A549 (cell line): ENCODE measurements around the gene CFAP119. TPM values are rescaled to one million over a fixed set of nuclear protein-coding genes. Genes with fewer than 3 reads are reported as not detected.

Experiments
- BCL3 ChIP-seq: fragments of >200 bp; sonication (Bioruptor Twin); formaldehyde crosslinking; IDR thresholded peaks from 3 replicates; pipeline ENCODE4 v1.6.1; 2016
- CBX2 ChIP-seq: fragments of 200-600 bp; sonication (generic); IDR thresholded peaks from 2 replicates; pipeline ENCODE4 v1.6.1; 2016; ENCODE audit warnings: low read depth, mild to moderate bottlenecking, borderline replicate concordance
- E2F6 ChIP-seq: IDR thresholded peaks from 2 replicates; pipeline ENCODE4 v1.6.1; 2012; ENCODE audit warnings: low read depth, borderline replicate concordance
- EHMT2 ChIP-seq: fragments of 200-600 bp; sonication (generic); IDR thresholded peaks from 2 replicates; pipeline ENCODE4 v1.6.1; 2016; ENCODE audit warnings: antibody characterized with exemption, low read depth, mild to moderate bottlenecking, moderate library complexity
- ESRRA ChIP-seq: fragments of 150-350 bp; IDR thresholded peaks from 2 replicates; pipeline ENCODE4 v1.6.1; 2014; ENCODE audit warnings: mild to moderate bottlenecking, low read length, borderline replicate concordance
- FOSB ChIP-seq: fragments of 250-450 bp; sonication (Bioruptor Pico); IDR thresholded peaks from 2 replicates; pipeline ENCODE4 v1.5.0; 2020; ENCODE audit warnings: mild to moderate bottlenecking, moderate library complexity
- FOXS1 ChIP-seq: fragments of 250-450 bp; sonication (Bioruptor Pico); IDR thresholded peaks from 2 replicates; pipeline ENCODE4 v1.5.0; 2020; ENCODE audit warnings: mild to moderate bottlenecking, moderate library complexity
- HES2 ChIP-seq: fragments of >200 bp; sonication (Bioruptor Twin); formaldehyde crosslinking; IDR thresholded peaks from 2 replicates; pipeline ENCODE4 v1.6.1; 2016
- HEYL ChIP-seq: fragments of 250-450 bp; sonication (Bioruptor Pico); IDR thresholded peaks from 2 replicates; pipeline ENCODE4 v1.8.0; 2021; ENCODE audit warnings: mild to moderate bottlenecking, moderate library complexity
- HOXA7 ChIP-seq: fragments of 250-450 bp; sonication (Bioruptor Pico); IDR thresholded peaks from 2 replicates; pipeline ENCODE4 v1.5.0; 2020; ENCODE audit warnings: mild to moderate bottlenecking, moderate library complexity
- HOXB13 ChIP-seq: fragments of 250-450 bp; sonication (Bioruptor Pico); IDR thresholded peaks from 2 replicates; pipeline ENCODE4 v1.5.0; 2020; ENCODE audit warnings: low read depth, mild to moderate bottlenecking, moderate library complexity
- JUN ChIP-seq, 2 experiments: fragments of >200 bp; sonication (Bioruptor Twin); formaldehyde crosslinking; IDR thresholded peaks; 2 replicates in 1 of 2; 3 replicates in 1 of 2; pipeline ENCODE4 v1.6.1; 2016 to 2017
- JUNB ChIP-seq: fragments of >200 bp; sonication (Bioruptor Twin); formaldehyde crosslinking; IDR thresholded peaks from 2 replicates; pipeline ENCODE4 v1.6.1; 2016
- KDM5A ChIP-seq: fragments of 200-600 bp; sonication (generic); IDR thresholded peaks from 2 replicates; pipeline ENCODE4 v1.6.1; 2016; ENCODE audit warnings: antibody characterized with exemption, mild to moderate bottlenecking
- MAX ChIP-seq: IDR thresholded peaks from 2 replicates; pipeline ENCODE4 v1.6.1; 2012
- MAZ ChIP-seq: fragments of 150-350 bp; IDR thresholded peaks from 2 replicates; pipeline ENCODE4 v1.6.1; 2014; ENCODE audit warnings: antibody characterized with exemption, low read depth, low read length, borderline replicate concordance
- PBX3 ChIP-seq: IDR thresholded peaks from 2 replicates; pipeline ENCODE4 v1.6.1; 2012
- PHF8 ChIP-seq: fragments of 200-600 bp; sonication (generic); IDR thresholded peaks from 2 replicates; pipeline ENCODE4 v1.6.1; 2016; ENCODE audit warnings: low read depth, mild to moderate bottlenecking, antibody characterized with exemption, moderate library complexity, borderline replicate concordance
- POLR2A ChIP-seq: IDR thresholded peaks from 2 replicates; pipeline ENCODE4 v1.6.1; 2012; ENCODE audit warnings: mild to moderate bottlenecking, low read length
- POLR2AphosphoS2 ChIP-seq: conservative IDR thresholded peaks from 2 replicates; pipeline ENCODE4 v1.6.1; 2012; ENCODE audit warnings: low read length, improper control_type of control experiment, inconsistent platforms
- RAD21 ChIP-seq, 2 experiments: fragments of >200 bp in 1 of 2; sonication (Bioruptor Twin) in 1 of 2; formaldehyde crosslinking in 1 of 2; IDR thresholded peaks in 1 of 2; conservative IDR thresholded peaks in 1 of 2; 2 replicates in 1 of 2; 3 replicates in 1 of 2; pipeline ENCODE4 v1.6.1; 2012 to 2018; ENCODE audit warnings: inconsistent platforms in 1 of 2
- RARB ChIP-seq: fragments of 250-450 bp; sonication (Bioruptor Pico); IDR thresholded peaks from 2 replicates; pipeline ENCODE4 v1.8.0; 2021; ENCODE audit warnings: mild to moderate bottlenecking, moderate library complexity
- RFX5 ChIP-seq: fragments of 450-650 bp; IDR thresholded peaks from 2 replicates; pipeline ENCODE4 v1.7.1; 2014; ENCODE audit warnings: antibody characterized with exemption, mild to moderate bottlenecking, moderate library complexity
- RNF2 ChIP-seq: fragments of 200-600 bp; sonication (generic); IDR thresholded peaks from 2 replicates; pipeline ENCODE4 v1.6.1; 2016; ENCODE audit warnings: low read depth, mild to moderate bottlenecking, antibody characterized with exemption, moderate library complexity, borderline replicate concordance
- TP53 ChIP-seq: fragments of 250-450 bp; sonication (Bioruptor Pico); IDR thresholded peaks from 2 replicates; pipeline ENCODE4 v1.5.0; 2021; ENCODE audit warnings: mild to moderate bottlenecking, moderate library complexity
- USF2 ChIP-seq: fragments of 450-650 bp; IDR thresholded peaks from 2 replicates; pipeline ENCODE4 v1.6.1; 2014; ENCODE audit warnings: antibody characterized with exemption
- ZC3H11A ChIP-seq: fragments of 450-650 bp; IDR thresholded peaks from 2 replicates; pipeline ENCODE4 v1.6.1; 2014; ENCODE audit warnings: antibody characterized with exemption, mild to moderate bottlenecking
- ZFP36 ChIP-seq: fragments of 450-650 bp; IDR thresholded peaks from 2 replicates; pipeline ENCODE4 v1.6.1; 2014; ENCODE audit warnings: borderline replicate concordance; ENCODE audit not compliant: partially characterized antibody
- polyA plus RNA-seq, 4 experiments: library from polyadenylated mRNA; depleted of rRNA in 3 of 4; stranded (reverse); fragments of >200 nt; fragmentation: RNase III in 1 of 4; extraction: RNeasy Plus Mini Kit Qiagen cat#74134 plus additional on column Dnase treatment in 1 of 4; gene quantifications; 2 replicates in 3 of 4; 3 replicates in 1 of 4; pipeline ENCODE4 v1.2.3, GENCODE V29; 2011 to 2017

Gene CFAP119
- polyA plus RNA-seq, 2 of the 4 experiments (the other 2 are of a cell fraction) = 4.5 to 9.5 TPM

- TF ChIP-seq RNF2 (no peak), POLR2A (peak; percentile 69), ZFP36 (no peak), HOXB13 (CRISPR knock-in tag) (0 out of 2 replicates have a peak, but pooled peaks have one; percentile 46), ZC3H11A (no peak), FOSB (CRISPR knock-in tag) (no peak), JUN (IDR thresholded peaks at IDR 0.05) (peak; percentile 54 to 86; a peak in 4 of 5 replicates), HES2 (no peak), ESRRA (no peak), PBX3 (no peak), HOXA7 (CRISPR knock-in tag) (no peak; the same call in 1 of the 2 replicates), POLR2AphosphoS2 (0 out of 2 replicates have a peak, but pooled peaks have one; percentile 30), JUNB (no peak), CBX2 (no peak), HEYL (CRISPR knock-in tag) (no peak), MAZ (no peak), USF2 (peak; percentile 97), RFX5 (peak; percentile 63; the same call in 1 of the 2 replicates), RAD21 (conservative IDR thresholded peaks at IDR 0.05 in 1 of 2, IDR thresholded peaks at IDR 0.05 in 1 of 2) (no peak), FOXS1 (CRISPR knock-in tag) (no peak), EHMT2 (no peak), BCL3 (peak; percentile 70; the same call in 1 of the 3 replicates), KDM5A (0 out of 2 replicates have a peak, but pooled peaks have one; percentile 44), E2F6 (peak; percentile 77), MAX (peak; percentile 90), RARB (CRISPR knock-in tag) (no peak), PHF8 (0 out of 2 replicates have a peak, but pooled peaks have one; percentile 7), TP53 (CRISPR knock-in tag) (no peak; the same call in 1 of the 2 replicates)
Measured at GRCh38 chr16:30747799-30748633, 13.8 kb downstream of the CFAP119 start, which contains the start of gene PHKG2 (continued).
